GM10266 (cell line): ENCODE measurements around the gene PJA2.

Experiments used
- DNase-seq: peaks from one replicate; pipeline ENCODE4 v3.0.0; 2012; ENCODE audit errors: extremely low spot score
- TF ChIP-seq, protein P1 (sequence below): IDR thresholded peaks from 2 replicates; pipeline ENCODE4 v1.5.1; 2012; ENCODE audit warnings: mild to moderate bottlenecking, low read depth; ENCODE audit not compliant: control insufficient read depth, insufficient read depth; ENCODE audit errors: missing control alignments

PJA2 gene

DNA sequence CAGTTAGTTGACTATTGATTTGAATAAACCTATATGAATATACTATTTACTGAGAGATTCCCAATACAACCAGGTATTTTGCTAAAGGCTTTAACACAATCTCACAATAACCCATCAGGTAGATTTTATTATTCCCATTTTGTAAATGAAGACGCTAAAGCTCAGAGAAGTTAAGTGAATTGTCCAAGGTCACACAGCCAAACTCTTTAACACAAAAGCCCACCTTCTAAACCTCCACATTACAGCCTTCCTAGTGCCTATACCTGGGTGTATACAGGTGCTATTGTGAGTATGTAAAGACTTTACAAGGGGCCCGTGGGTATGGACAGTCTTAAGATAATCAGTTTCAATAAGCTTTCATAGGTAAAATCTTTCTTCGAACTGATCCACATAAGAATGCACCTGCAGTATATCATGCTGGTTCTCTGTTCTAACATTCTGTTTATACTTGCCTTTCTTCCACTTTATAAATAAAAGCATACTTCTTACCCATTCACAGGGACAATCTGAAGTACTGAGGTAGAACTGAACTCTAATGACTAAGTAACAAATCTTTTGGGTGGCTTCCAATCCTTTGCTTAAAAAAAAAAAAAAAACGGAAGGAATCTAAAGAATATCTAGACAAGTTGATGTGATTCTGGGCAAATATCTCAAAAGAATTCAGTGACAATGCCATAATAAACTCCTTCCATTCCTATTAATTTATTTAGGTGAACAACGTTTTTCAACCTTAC is 59.1 kb downstream of the PJA2 start:
- no peak for DNase-seq
- TF ChIP-seq, protein P1, sequence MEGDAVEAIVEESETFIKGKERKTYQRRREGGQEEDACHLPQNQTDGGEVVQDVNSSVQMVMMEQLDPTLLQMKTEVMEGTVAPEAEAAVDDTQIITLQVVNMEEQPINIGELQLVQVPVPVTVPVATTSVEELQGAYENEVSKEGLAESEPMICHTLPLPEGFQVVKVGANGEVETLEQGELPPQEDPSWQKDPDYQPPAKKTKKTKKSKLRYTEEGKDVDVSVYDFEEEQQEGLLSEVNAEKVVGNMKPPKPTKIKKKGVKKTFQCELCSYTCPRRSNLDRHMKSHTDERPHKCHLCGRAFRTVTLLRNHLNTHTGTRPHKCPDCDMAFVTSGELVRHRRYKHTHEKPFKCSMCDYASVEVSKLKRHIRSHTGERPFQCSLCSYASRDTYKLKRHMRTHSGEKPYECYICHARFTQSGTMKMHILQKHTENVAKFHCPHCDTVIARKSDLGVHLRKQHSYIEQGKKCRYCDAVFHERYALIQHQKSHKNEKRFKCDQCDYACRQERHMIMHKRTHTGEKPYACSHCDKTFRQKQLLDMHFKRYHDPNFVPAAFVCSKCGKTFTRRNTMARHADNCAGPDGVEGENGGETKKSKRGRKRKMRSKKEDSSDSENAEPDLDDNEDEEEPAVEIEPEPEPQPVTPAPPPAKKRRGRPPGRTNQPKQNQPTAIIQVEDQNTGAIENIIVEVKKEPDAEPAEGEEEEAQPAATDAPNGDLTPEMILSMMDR: no peak

DNA sequence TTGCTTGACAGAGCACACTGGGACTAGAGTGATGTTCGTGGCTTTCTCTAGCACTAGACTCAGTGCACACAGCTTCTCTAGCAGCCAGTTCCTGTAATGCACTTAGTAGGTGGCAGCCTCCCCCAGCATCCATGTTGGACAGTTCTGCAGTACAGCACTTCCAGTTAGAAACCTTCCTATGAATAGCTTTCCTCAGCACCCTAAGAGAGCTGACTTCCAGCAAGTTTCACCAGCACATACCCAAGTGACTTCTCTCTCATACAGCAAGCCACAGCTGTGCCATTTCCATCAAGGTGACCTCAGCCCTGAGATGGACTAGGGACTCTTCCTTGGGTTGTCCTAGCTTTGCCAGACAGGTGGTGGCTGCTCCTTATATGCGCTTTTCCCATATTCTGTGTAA is 60.4 kb downstream of the PJA2 start:
- no peak for DNase-seq
- TF ChIP-seq, protein P1: no peak

DNA sequence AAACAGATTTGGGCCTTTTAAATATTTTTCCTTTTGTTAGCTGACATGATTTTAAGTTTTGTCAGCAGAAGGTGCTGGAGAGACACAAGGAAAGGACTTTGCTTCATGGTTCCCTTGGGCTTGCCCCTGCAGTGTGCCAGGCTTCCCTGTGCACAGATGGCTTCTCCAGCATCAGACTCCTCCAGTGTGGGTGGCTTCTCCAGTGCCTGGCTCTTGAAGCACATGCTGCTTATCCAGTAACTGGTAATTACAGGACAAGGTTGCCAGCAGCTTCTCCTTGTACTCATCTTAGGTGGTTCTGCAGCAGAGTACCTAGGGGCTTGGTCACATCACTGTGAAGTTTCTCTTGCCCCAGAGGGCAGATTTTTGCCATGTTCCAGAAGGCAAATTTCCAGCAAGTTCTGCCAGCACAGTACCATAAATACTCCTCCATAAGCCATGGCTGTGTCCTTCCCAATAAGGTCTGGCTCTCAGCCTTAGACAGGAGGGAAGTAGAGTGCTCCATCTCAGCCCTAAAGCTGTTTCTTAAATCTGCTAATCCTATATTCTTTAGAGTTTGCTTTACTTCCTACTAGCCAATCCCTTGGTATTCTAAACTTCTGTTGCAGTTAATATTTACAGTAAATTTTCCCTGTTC is 62.4 kb downstream of the PJA2 start:
- TF ChIP-seq, protein P1: no peak
- no peak for DNase-seq

DNA sequence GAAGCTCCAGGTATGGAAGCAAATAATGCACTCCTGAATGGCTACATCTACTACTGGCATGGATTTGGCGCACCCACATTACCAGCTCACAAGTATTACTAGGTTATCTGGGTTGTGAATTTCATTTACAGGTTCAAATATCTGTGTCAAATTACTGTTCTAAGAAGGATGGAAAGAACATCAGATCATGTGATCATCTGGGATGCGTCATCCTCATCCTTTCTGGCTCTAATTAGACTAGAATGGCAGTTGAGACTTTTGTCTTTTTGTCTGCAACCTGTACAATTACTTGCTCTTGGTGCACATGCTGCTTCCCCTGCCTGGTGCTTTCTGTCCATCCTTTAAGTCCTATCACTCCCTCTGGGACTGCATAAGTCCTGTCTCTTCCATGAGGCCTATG is 64.1 kb downstream of the PJA2 start:
- TF ChIP-seq, protein P1: no peak

DNA sequence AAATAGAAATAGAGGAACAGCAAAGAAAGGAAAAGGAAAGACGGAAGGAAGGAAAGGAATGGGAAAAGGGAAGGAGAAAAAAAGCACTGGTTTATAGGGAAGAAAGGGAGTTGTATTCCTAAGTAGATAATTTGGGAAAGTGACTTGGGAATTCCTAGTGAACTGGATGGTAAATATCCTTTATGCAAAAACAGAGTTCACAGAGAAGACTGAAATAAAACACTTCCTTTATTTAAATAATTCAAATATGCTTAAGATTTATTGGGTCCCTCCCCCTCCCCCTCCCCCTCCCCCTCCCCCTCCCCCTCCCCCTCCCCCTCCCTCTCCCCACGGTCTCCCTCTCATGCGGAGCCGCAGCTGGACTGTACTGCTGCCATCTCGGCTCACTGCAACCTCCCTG is 69.4 kb downstream of the PJA2 start:
- TF ChIP-seq, protein P1: no peak
- DNase-seq: no peak

More for the DNA sequence above, 64.1 kb downstream of the PJA2 start:
- no peak for DNase-seq

DNA sequence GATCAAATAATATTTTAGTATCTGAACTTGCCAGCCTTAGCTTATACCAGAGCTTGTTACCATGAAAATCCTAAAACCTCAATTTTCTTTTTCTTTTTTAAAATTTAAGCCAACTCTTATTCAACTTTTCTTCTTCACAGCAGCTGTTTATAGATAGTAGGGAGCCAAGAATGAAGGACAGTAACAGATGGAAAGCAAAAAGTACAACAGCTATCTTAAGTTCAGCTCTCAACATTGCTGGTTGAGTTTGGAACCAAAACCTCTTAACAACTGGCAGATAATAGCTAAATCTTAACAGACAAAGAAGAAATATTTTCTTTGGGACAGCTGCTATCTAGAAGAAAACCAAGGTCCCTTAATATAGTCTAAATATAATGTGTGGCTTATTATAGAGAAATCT is 74.7 kb downstream of the PJA2 start:
- TF ChIP-seq, protein P1: no peak
- no peak for DNase-seq

DNA sequence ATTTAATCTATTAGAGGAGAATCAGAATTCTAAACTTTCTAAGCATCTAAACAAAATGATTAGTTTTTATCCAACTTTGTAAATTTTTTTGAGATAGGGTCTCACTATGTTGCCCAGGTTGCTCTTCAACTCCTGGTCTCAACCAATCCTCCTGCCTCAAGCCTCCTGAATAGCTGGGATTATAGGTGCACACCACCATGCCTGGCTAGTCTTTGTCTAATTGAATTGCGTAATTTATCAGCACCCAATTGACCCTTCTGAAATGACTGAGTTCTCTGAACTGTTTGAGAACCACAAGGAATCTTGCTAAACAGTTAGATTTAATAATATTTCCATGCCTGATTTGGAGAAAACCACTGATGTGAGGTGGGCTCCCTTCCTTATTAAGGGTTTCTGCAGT is 75.7 kb downstream of the PJA2 start:
- TF ChIP-seq, protein P1: no peak
- DNase-seq: no peak
